NT2/D1 (cell line): ENCODE measurements around the gene PCP4L1.

Experiments
- SUZ12 ChIP-seq: IDR thresholded peaks from 2 replicates; pipeline ENCODE4 v1.6.1; 2011; ENCODE audit not compliant: insufficient read length, insufficient read depth; ENCODE audit errors: extremely low read depth
- YY1 ChIP-seq: IDR thresholded peaks from 2 replicates; pipeline ENCODE4 v1.6.1; 2011; ENCODE audit not compliant: insufficient read length, insufficient read depth

DNA sequence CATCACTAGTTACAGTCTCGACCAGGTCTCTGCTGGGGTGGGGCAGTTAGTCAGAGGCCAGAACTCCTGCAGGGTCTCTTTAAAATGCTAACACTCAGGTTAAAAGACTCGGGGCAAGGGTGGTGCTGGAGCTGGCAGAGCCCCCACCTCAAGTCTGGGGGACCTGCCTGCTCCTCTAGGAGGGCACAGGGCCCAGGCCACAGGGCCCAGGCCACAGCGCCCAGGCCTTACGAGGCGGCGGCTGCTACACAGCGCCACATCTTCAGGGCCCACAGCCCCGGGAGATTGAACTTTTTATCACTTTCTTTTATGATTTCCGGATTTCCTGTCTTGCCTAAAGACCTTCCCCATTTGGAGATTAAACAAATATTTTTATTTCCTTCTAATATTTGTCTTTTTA is 40.8 kb downstream of the PCP4L1 start:
- TF ChIP-seq SUZ12: no peak
- no peak for TF ChIP-seq YY1
